Effector memory CD4-positive, alpha-beta T cell (primary cell): Measurements from ENCODE around the gene CALY.

Experiments
- DNase-seq, 3 donors: peaks; one replicate each; pipeline ENCODE4 v3.0.0-alpha.2; 2020
- H3K27ac ChIP-seq: 2 replicates; pipeline ENCODE4 v1.7.0; 2013; ENCODE audit warnings: mild to moderate bottlenecking, low read length, moderate library complexity; ENCODE audit not compliant: insufficient read depth, poor library complexity, severe bottlenecking
- H3K27me3 ChIP-seq: replicated peaks from 2 replicates; pipeline ENCODE4 v1.7.0; 2013; ENCODE audit warnings: mild to moderate bottlenecking, low read length; ENCODE audit not compliant: insufficient read depth, control insufficient read depth, poor library complexity, severe bottlenecking
- H3K36me3 ChIP-seq: 2 replicates; pipeline ENCODE4 v1.7.0; 2013; ENCODE audit warnings: mild to moderate bottlenecking, low read length, moderate library complexity; ENCODE audit not compliant: control insufficient read depth, insufficient read depth
- H3K4me1 ChIP-seq: 2 replicates; pipeline ENCODE4 v1.7.0; 2013; ENCODE audit warnings: low read length, mild to moderate bottlenecking; ENCODE audit not compliant: control insufficient read depth, insufficient read depth, poor library complexity, severe bottlenecking
- H3K4me3 ChIP-seq: 2 replicates; pipeline ENCODE4 v1.7.0; 2013; ENCODE audit warnings: low read length, low read depth, mild to moderate bottlenecking; ENCODE audit not compliant: insufficient read depth, poor library complexity, severe bottlenecking
- H3K9me3 ChIP-seq: 2 replicates; pipeline ENCODE4 v1.7.0; 2013; ENCODE audit warnings: mild to moderate bottlenecking, low read length, moderate library complexity; ENCODE audit not compliant: control insufficient read depth

CALY gene

GRCh38 chr10:133358162-133358924, 21.6 kb upstream of the CALY start:
- Histone ChIP-seq H3K27ac (no peak overlapping the region), H3K36me3 (no peaks in the 10 kb centered on the region), H3K9me3 (no peaks in the 10 kb centered on the region), H3K4me3 (no peak overlapping the region), H3K4me1 (peaks cover 9% of the 10 kb centered on the region), H3K27me3 (no peaks in the 10 kb centered on the region)
- DNase-seq: no peak

- no peaks in the 10 kb centered on the region for H3K9me3 ChIP-seq
- peaks cover 9% of the 10 kb centered on the region for H3K4me1 ChIP-seq
- peak within 1 kb of the TSS; percentile 85 for H3K4me3 ChIP-seq
- no peaks in the 10 kb centered on the region for H3K27me3 ChIP-seq
- DNase-seq: peak; percentile 62 to 66 (median 62)
- peak within 1 kb of the TSS; percentile 57 for H3K27ac ChIP-seq
- no peaks in the 10 kb centered on the region for H3K36me3 ChIP-seq
These were observed 20.8 kb upstream of the CALY start, which contains the start of gene FUOM for GRCh38 chr10:133357285-133358161. FUOM (minus strand) TSS chr10:133358019; CDS start chr10:133358007, 12 bp downstream.

GRCh38 chr10:133356549-133357284, 20.0 kb upstream of the CALY start:
- Histone ChIP-seq H3K36me3 (no peaks in the 10 kb centered on the region), H3K27me3 (no peaks in the 10 kb centered on the region), H3K4me3 (peak overlapping the region; percentile 85), H3K4me1 (peaks cover 9% of the 10 kb centered on the region), H3K27ac (no peak overlapping the region), H3K9me3 (no peaks in the 10 kb centered on the region)
- DNase-seq: no peak

GRCh38 chr10:133355991-133356390, 19.3 kb upstream of the CALY start:
- no peak overlapping the region for H3K27ac ChIP-seq
- H3K4me3 ChIP-seq: no peak overlapping the region
- H3K9me3 ChIP-seq: no peaks in the 10 kb centered on the region
- H3K36me3 ChIP-seq: no peaks in the 10 kb centered on the region
- H3K4me1 ChIP-seq: peaks cover 9% of the 10 kb centered on the region
- H3K27me3 ChIP-seq: no peaks in the 10 kb centered on the region
- DNase-seq: no peak

- Histone ChIP-seq H3K27ac (no peak overlapping the region), H3K9me3 (no peaks in the 10 kb centered on the region), H3K4me3 (no peak overlapping the region), H3K4me1 (peaks cover 9% of the 10 kb centered on the region), H3K36me3 (no peaks in the 10 kb centered on the region), H3K27me3 (no peaks in the 10 kb centered on the region)
- no peak for DNase-seq
These were observed 18.6 kb upstream of the CALY start for GRCh38 chr10:133355266-133355665.

- H3K36me3 ChIP-seq: no peaks in the 10 kb centered on the region
- no peaks in the 10 kb centered on the region for H3K9me3 ChIP-seq
- DNase-seq: no peak
- H3K27ac ChIP-seq: no peak overlapping the region
- no peak overlapping the region for H3K4me3 ChIP-seq
- H3K27me3 ChIP-seq: no peaks in the 10 kb centered on the region
- peaks cover 9% of the 10 kb centered on the region for H3K4me1 ChIP-seq
These were observed 18.1 kb upstream of the CALY start for GRCh38 chr10:133354672-133355240.

GRCh38 chr10:133353988-133354605, 17.4 kb upstream of the CALY start:
- DNase-seq: no peak
- H3K4me3 ChIP-seq: no peak overlapping the region
- H3K4me1 ChIP-seq: peaks cover 9% of the 10 kb centered on the region
- no peaks in the 10 kb centered on the region for H3K9me3 ChIP-seq
- H3K36me3 ChIP-seq: no peaks in the 10 kb centered on the region
- H3K27ac ChIP-seq: no peak overlapping the region
- no peaks in the 10 kb centered on the region for H3K27me3 ChIP-seq

GRCh38 chr10:133353202-133353959, 16.7 kb upstream of the CALY start:
- no peak for DNase-seq
- Histone ChIP-seq H3K4me1 (peaks cover 9% of the 10 kb centered on the region), H3K36me3 (no peaks in the 10 kb centered on the region), H3K4me3 (no peak overlapping the region), H3K27ac (no peak overlapping the region), H3K27me3 (peaks cover under 1% of the 10 kb centered on the region), H3K9me3 (no peaks in the 10 kb centered on the region)
